SK-N-SH treated with all-trans-retinoic acid at 6 μM for 48 hours (cell line): ENCODE measurements around the gene MATR3.
"Not testable (repeated sequence)": the region's sequence is repeated elsewhere in the genome, so short reads cannot be mapped to it uniquely, and the experiment has no call there.

Source experiments
- ARNTL ChIP-seq: fragments of 450-650 bp; formaldehyde crosslinking; IDR thresholded peaks from 2 replicates; pipeline ENCODE4 v1.5.0; 2020; ENCODE audit warnings: low read depth, mild to moderate bottlenecking, moderate library complexity, borderline replicate concordance
- BACH2 ChIP-seq: fragments of 250-450 bp; sonication (Bioruptor Pico); IDR thresholded peaks from 2 replicates; pipeline ENCODE4 v1.9.0; 2021; ENCODE audit warnings: mild to moderate bottlenecking, borderline replicate concordance
- ESRRG ChIP-seq: fragments of 250-450 bp; sonication (Bioruptor Pico); IDR thresholded peaks from 2 replicates; pipeline ENCODE4 v1.6.1; 2021; ENCODE audit warnings: mild to moderate bottlenecking
- PPARA ChIP-seq: fragments of 250-450 bp; sonication (Bioruptor Pico); IDR thresholded peaks from 2 replicates; pipeline ENCODE4 v1.5.0; 2020; ENCODE audit warnings: mild to moderate bottlenecking, borderline replicate concordance
- RARB ChIP-seq: fragments of 250-450 bp; sonication (Bioruptor Pico); IDR thresholded peaks from 2 replicates; pipeline ENCODE4 v1.8.0; 2021; ENCODE audit warnings: mild to moderate bottlenecking, moderate library complexity
- SNAI2 ChIP-seq: fragments of 250-450 bp; sonication (Bioruptor Pico); IDR thresholded peaks from 2 replicates; pipeline ENCODE4 v1.5.0; 2020; ENCODE audit warnings: mild to moderate bottlenecking, moderate library complexity
- ZC3H10 ChIP-seq: fragments of 250-450 bp; sonication (Bioruptor Pico); IDR thresholded peaks from 2 replicates; pipeline ENCODE4 v1.5.1; 2021; ENCODE audit warnings: mild to moderate bottlenecking, moderate library complexity
- ZFP3 ChIP-seq: fragments of 250-450 bp; sonication (Bioruptor Pico); IDR thresholded peaks from 2 replicates; pipeline ENCODE4 v1.5.0; 2020; ENCODE audit warnings: mild to moderate bottlenecking, moderate library complexity
- ZFP30 ChIP-seq: fragments of 450-650 bp; formaldehyde crosslinking; IDR thresholded peaks from 2 replicates; pipeline ENCODE4 v1.5.0; 2022; ENCODE audit warnings: mild to moderate bottlenecking, moderate library complexity
- ZNF8 ChIP-seq: fragments of 450-650 bp; formaldehyde crosslinking; IDR thresholded peaks from 2 replicates; pipeline ENCODE4 v1.5.0; 2020; ENCODE audit warnings: mild to moderate bottlenecking, moderate library complexity
- TF ChIP-seq, protein P1 (sequence below): fragments of 250-450 bp; sonication (Bioruptor Pico); IDR thresholded peaks from 2 replicates; pipeline ENCODE4 v1.5.1; 2020; ENCODE audit warnings: low read depth, mild to moderate bottlenecking, moderate library complexity
- TF ChIP-seq, protein P2 (sequence below): fragments of 250-450 bp; sonication (Bioruptor Pico); IDR thresholded peaks from 2 replicates; pipeline ENCODE4 v1.8.0; 2021; ENCODE audit warnings: low read depth, mild to moderate bottlenecking, moderate library complexity, borderline replicate concordance
- TF ChIP-seq, protein P3 (sequence below): fragments of 250-450 bp; sonication (Bioruptor Pico); IDR thresholded peaks from 2 replicates; pipeline ENCODE4 v1.8.0; 2020; ENCODE audit warnings: mild to moderate bottlenecking, moderate library complexity, borderline replicate concordance

DNA sequence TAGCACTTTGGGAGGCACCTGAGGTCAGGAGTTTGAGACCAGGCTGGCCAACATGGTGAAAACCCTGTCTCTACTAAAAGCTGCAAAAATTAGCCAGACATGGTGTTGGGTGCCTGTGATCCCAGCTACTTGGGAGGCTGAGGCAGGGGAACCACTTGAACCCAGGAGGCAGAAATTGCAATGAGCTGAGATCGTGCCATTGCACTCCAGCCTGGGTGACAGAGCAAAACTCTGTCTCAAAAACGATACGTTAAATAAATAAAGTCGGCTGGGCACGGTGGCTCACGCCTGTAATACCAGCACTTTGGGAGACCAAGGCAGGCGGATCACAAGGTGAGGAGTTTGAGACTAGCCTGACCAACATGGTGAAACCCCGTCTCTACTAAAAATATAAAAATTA lies 62.4 kb downstream of the MATR3 start:
- TF ChIP-seq, protein P1, sequence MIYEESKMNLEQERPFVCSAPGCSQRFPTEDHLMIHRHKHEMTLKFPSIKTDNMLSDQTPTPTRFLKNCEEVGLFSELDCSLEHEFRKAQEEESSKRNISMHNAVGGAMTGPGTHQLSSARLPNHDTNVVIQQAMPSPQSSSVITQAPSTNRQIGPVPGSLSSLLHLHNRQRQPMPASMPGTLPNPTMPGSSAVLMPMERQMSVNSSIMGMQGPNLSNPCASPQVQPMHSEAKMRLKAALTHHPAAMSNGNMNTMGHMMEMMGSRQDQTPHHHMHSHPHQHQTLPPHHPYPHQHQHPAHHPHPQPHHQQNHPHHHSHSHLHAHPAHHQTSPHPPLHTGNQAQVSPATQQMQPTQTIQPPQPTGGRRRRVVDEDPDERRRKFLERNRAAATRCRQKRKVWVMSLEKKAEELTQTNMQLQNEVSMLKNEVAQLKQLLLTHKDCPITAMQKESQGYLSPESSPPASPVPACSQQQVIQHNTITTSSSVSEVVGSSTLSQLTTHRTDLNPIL (CRISPR knock-in tag) = not testable (repeated sequence)
- not testable (repeated sequence) for TF ChIP-seq ZFP3; ZC3H10 (CRISPR knock-in tag); ZNF8; RARB (CRISPR knock-in tag); ESRRG (CRISPR knock-in tag); BACH2; ZFP30 (CRISPR knock-in tag); PPARA; SNAI2 (CRISPR knock-in tag); ARNTL (CRISPR knock-in tag)
- TF ChIP-seq, protein P2, sequence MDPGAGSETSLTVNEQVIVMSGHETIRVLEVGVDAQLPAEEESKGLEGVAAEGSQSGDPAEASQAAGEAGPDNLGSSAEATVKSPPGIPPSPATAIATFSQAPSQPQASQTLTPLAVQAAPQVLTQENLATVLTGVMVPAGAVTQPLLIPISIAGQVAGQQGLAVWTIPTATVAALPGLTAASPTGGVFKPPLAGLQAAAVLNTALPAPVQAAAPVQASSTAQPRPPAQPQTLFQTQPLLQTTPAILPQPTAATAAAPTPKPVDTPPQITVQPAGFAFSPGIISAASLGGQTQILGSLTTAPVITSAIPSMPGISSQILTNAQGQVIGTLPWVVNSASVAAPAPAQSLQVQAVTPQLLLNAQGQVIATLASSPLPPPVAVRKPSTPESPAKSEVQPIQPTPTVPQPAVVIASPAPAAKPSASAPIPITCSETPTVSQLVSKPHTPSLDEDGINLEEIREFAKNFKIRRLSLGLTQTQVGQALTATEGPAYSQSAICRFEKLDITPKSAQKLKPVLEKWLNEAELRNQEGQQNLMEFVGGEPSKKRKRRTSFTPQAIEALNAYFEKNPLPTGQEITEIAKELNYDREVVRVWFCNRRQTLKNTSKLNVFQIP = not testable (repeated sequence)
- TF ChIP-seq, protein P3, sequence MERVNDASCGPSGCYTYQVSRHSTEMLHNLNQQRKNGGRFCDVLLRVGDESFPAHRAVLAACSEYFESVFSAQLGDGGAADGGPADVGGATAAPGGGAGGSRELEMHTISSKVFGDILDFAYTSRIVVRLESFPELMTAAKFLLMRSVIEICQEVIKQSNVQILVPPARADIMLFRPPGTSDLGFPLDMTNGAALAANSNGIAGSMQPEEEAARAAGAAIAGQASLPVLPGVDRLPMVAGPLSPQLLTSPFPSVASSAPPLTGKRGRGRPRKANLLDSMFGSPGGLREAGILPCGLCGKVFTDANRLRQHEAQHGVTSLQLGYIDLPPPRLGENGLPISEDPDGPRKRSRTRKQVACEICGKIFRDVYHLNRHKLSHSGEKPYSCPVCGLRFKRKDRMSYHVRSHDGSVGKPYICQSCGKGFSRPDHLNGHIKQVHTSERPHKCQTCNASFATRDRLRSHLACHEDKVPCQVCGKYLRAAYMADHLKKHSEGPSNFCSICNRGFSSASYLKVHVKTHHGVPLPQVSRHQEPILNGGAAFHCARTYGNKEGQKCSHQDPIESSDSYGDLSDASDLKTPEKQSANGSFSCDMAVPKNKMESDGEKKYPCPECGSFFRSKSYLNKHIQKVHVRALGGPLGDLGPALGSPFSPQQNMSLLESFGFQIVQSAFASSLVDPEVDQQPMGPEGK (CRISPR knock-in tag) = not testable (repeated sequence)
